Mesodermal cell (in vitro differentiated cells): ENCODE data around the gene MAML3.

ENCODE experiments used
- H3K27ac ChIP-seq: 2 replicates; pipeline ENCODE4 v1.7.0; 2013; ENCODE audit warnings: mild to moderate bottlenecking, low read depth, low read length, moderate library complexity; ENCODE audit not compliant: severe bottlenecking
- H3K36me3 ChIP-seq: 2 replicates; pipeline ENCODE4 v1.7.1; 2013; ENCODE audit warnings: mild to moderate bottlenecking, low read length, moderate library complexity; ENCODE audit not compliant: control insufficient read depth, insufficient read depth
- H3K4me1 ChIP-seq: one replicate; pipeline ENCODE4 v1.7.1; 2013; ENCODE audit warnings: mild to moderate bottlenecking, low read length; ENCODE audit not compliant: insufficient read depth, control insufficient read depth, poor library complexity, severe bottlenecking
- H3K4me3 ChIP-seq: 2 replicates; pipeline ENCODE4 v1.7.0; 2013; ENCODE audit warnings: low read length, control low read depth, mild to moderate bottlenecking; ENCODE audit not compliant: insufficient read depth, poor library complexity, severe bottlenecking; ENCODE audit errors: extremely low read depth
- H3K9me3 ChIP-seq: 2 replicates; pipeline ENCODE4 v1.7.1; 2013; ENCODE audit warnings: mild to moderate bottlenecking, low read length, moderate library complexity; ENCODE audit not compliant: control insufficient read depth
- WGBS, 2 experiments: methylation state at CpG; one replicate each; pipeline ENCODE4 v1.1.5; 2013; ENCODE audit warnings: missing lambda C conversion rate in 2 of 2; ENCODE audit not compliant: insufficient coverage in 2 of 2; 5-methylcytosine and 5-hydroxymethylcytosine counted together

MAML3 gene

DNA sequence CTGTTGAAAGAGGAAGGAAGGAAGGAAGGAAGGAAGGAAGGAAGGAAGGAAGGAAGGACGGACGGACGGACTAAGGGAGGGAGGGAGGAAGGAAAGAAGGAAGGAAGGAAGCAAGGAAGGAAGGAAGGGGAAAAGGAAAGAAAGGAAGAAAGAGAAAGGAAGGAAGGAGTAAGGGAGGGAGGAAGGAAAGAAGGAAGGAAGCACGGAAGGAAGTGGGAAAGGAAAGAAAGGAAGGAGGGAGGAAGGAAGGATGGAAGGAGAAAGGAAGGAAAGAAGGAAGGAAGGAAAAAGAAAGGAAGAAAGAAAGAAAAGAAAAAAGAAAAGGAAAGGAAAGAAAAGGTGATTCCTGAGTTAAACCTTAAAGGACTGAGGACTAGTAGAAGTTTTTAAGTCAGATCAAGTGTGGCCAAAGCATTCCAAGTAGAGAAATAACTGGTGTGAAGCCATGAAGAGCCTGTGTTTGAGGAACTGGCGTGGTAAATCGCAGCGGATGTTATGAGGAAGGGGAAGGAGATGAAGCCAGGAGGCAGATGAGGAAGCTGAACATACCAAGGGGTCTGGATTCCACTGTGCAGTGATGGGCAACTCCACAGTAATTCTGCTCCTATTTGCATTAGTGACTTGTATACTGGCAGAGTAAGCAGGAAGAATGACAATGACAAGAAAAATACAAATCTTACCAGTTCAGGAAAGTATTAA is 324.9 kb downstream of the MAML3 start:
- H3K4me1 ChIP-seq: peaks cover 19% of the 10 kb centered on the region
- WGBS, 2 experiments: 94 to 98% methylated on average over 4 to 7 of the region's 7 CpGs

DNA sequence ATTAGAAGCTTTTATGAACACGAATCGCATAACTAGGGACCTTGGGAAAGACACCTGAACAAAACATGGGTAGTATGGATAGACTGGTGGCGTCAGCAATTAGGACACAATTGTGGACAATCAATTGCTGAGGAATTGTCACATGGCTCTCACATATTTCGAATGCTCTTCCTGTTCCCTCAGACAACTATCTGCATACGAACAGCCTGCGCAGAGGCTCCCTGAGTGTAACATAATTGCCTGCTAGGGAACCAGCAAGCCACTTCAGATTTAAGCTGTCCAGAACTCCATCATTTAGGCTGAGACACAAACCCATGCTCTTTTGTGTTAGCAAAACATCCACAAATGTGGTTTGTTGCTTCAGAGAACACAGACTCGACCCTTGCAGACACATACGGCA is 327.6 kb downstream of the MAML3 start:
- Histone ChIP-seq H3K27ac (no peak overlapping the region), H3K4me1 (peaks cover 25% of the 10 kb centered on the region), H3K36me3 (peaks cover 3% of the 10 kb centered on the region), H3K4me3 (no peak overlapping the region), H3K9me3 (peaks cover under 1% of the 10 kb centered on the region)
- WGBS, 2 experiments: 62 to 74% methylated on average over 3 to 6 of the region's 8 CpGs

More for the DNA sequence above, 324.9 kb downstream of the MAML3 start:
- H3K27ac ChIP-seq: no peak overlapping the region
- H3K9me3 ChIP-seq: no peaks in the 10 kb centered on the region
- H3K4me3 ChIP-seq: no peak overlapping the region
- no peaks in the 10 kb centered on the region for H3K36me3 ChIP-seq

DNA sequence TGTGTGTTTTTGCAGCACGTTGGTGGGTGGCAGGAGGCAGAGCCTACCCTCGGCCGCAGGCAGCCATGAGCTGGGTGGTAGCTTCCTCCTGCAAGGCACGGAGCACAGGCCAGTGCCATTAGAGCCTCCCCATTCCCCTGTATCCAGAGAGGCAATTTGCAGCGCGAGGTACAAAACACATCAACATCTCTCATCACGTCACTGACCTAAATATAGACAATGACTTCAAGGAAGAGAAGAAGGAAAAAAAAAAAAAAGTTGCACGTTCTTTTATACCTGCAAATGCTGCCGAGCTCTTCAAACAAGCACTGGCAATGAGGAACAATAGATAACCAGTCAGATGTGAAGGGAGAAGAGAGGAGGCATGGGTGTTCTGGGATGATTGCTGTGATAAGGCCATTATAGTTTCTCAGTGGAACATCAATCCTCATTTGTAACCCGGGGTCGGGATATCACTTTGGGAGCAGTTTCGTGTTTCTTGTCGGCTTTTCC is 328.4 kb downstream of the MAML3 start:
- peaks cover 25% of the 10 kb centered on the region for H3K4me1 ChIP-seq
- no peak overlapping the region for H3K27ac ChIP-seq
- H3K4me3 ChIP-seq: no peak overlapping the region

DNA sequence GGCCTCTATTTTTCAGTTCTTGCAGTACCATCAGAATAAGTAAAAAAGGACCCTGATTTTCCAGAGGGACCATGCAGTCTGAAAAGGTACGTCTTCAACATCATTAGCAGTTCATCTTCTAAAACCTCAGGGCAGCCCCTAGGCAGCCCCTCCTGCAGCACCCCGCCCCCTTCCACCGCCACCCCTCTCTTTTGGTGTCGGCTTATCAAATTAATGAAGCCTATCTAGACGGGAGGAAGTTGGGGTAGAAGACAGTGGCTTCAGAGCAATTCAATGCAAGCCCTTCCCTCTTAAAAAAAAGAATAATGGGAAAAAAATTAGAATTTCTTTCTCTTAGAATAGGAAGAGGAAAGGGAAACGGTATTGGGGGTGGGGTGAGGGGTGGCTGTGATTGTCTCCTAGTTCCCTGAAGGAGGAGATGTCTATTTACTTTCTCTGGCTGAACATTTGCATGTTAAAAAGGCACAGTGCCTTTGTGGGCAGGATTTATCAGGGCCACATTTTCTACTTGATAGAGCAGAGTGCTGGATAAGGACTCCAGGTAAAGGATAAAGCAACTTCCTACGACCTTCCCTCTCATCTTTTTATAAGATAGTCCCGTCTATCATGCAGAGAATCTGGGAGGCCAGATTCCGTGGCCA is 329.0 kb downstream of the MAML3 start:
- WGBS, 2 experiments: 14 to 16% methylated on average over 2 to 3 of the region's 9 CpGs

More for the DNA sequence above, 328.4 kb downstream of the MAML3 start:
- Histone ChIP-seq H3K36me3 (peaks cover 8% of the 10 kb centered on the region), H3K9me3 (peaks cover 6% of the 10 kb centered on the region)
- WGBS, 2 experiments: 55 to 58% methylated on average over 7 to 8 of the region's 13 CpGs

DNA sequence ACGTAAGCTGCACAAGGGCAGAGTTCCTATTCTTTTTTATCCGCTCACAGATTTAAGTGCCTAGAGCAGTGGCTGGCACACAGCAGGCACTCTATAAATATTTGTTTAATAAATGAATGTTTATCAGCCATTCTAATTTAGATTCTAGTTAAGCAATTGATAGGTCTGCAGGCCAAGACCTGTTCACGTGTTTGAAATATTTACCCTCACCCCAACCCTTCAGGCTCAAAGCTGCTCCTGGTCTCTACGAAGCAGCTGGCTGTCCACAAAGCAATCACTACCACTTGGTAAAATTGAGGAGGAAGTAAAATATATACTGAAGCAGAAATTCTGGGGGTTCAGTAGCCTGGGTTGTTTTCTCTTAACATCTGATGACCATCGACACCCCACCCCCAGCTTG is 330.2 kb downstream of the MAML3 start:
- H3K36me3 ChIP-seq: peaks cover 8% of the 10 kb centered on the region
- H3K4me1 ChIP-seq: peaks cover 25% of the 10 kb centered on the region
- H3K9me3 ChIP-seq: peaks cover 6% of the 10 kb centered on the region
- no peak overlapping the region for H3K27ac ChIP-seq
- H3K4me3 ChIP-seq: no peak overlapping the region
- 100% methylated on average over 1 of the region's 5 CpGs for WGBS, 2 experiments

More for the DNA sequence above, 329.0 kb downstream of the MAML3 start:
- Histone ChIP-seq H3K9me3 (peaks cover 6% of the 10 kb centered on the region), H3K4me3 (no peak overlapping the region), H3K4me1 (peaks cover 25% of the 10 kb centered on the region), H3K36me3 (peaks cover 8% of the 10 kb centered on the region), H3K27ac (no peak overlapping the region)

DNA sequence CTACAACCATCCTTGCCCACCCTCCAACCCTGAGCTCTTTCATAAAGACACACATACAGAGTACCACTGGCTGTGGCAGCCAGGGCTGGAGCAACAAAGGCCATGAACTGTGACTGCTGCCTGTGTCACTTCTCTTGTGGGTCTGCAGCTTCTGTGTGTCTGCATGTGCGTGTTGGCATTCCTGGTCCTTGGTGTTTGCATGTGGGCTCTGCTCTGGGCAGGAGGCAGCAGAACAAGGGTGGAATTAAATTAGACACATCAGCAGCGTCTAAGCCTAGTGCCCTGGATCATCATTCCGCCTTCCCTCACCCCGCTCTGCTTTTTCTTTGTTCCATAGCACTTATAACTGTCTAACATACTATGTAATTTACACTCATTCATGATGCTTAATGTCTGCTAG is 330.6 kb downstream of the MAML3 start:
- Histone ChIP-seq H3K36me3 (peaks cover 8% of the 10 kb centered on the region), H3K27ac (no peak overlapping the region), H3K4me3 (no peak overlapping the region), H3K9me3 (peaks cover 6% of the 10 kb centered on the region), H3K4me1 (peaks cover 25% of the 10 kb centered on the region)
- 87 to 90% methylated on average over 4 of the region's 4 CpGs for WGBS, 2 experiments

DNA sequence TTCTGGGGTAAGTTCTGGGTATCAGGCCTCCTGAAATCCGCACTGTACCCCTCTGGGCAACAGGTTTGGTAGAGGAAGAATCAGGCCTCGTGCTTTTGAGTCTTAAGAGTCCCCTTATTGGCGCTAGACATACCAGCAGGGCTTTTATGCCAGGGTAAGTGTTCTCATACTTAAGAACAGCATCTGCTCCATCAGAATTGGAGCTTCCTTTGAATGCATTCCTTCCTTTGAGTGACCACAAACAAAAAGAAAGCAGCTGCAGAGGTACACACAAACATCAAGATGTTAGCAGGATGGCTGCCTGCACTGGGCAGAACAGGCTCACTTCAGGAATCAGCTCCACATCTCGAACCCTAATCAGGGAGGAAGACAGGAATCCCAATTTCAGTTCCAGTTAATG is 331.6 kb downstream of the MAML3 start:
- Histone ChIP-seq H3K4me3 (no peak overlapping the region), H3K4me1 (peaks cover 31% of the 10 kb centered on the region), H3K27ac (no peak overlapping the region), H3K36me3 (peaks cover 8% of the 10 kb centered on the region), H3K9me3 (peaks cover 6% of the 10 kb centered on the region)
- 92 to 93% methylated on average over 4 of the region's 4 CpGs for WGBS, 2 experiments

DNA sequence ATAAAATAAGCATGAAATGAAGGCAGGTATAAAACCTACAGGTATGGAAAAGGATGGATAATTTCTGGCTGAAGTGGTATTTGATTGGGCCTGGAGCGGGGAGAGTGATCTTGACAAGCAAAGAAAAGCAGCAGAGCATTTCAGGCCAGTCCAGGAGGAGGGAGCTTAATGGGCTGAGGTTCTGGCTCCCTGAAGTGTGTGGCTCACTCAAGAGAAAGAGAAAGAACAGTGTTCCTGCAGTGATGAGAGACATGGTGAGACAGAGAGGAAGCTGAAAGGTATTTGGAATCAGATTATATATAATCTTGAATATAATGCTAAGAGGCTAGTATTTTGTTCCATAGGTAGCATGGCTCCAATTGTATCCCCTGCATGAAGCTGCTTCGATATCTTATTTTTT is 334.9 kb downstream of the MAML3 start:
- peaks cover 41% of the 10 kb centered on the region for H3K4me1 ChIP-seq
- WGBS, 2 experiments: 89 to 100% methylated on average over 1 to 2 of the region's 2 CpGs

DNA sequence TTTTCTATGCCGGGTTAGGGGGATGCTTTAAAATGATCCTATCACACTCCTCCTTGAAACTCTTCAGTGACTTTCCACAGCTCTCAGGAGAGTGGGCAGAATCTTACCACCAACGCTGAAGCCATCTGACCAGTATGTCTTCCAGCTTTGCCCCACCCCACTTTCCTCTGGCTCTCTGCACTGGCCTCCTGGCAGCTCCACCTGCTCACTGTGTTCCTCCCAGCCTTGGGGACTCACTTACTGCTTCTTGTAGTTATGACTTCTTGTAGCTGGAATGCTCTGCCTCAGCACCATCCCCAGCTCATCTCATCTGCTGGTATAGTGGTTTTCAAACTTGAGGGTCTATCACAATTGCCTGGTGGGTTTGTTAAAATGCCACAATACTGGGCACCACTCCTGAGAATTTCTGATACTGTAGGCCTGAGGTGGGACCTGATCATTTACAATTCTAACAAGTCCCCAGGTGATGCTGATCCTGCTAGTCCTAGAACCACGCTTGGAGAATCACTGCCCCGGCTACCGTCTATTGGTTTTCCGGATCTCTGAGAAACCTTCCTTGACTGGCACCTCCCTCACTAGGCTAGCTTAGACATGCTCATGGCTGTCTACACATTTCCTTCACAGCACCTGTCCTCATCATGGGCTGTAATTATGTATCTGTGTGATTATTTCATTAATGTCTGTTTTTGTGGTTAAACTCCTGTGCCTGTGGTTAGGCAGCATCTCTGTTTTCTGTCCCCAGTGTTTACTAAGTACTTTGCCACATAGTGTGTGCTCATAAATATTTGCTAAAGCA is 336.1 kb downstream of the MAML3 start:
- peak overlapping the region; percentile 99 for H3K27ac ChIP-seq
- no peak overlapping the region for H3K4me3 ChIP-seq
- WGBS, 2 experiments: 87 to 100% methylated on average over 1 to 6 of the region's 6 CpGs
- H3K4me1 ChIP-seq: peaks cover 42% of the 10 kb centered on the region
- peaks cover 6% of the 10 kb centered on the region for H3K9me3 ChIP-seq
- H3K36me3 ChIP-seq: peaks cover 8% of the 10 kb centered on the region

More for the DNA sequence above, 334.9 kb downstream of the MAML3 start:
- H3K4me3 ChIP-seq: no peak overlapping the region
- H3K36me3 ChIP-seq: peaks cover 8% of the 10 kb centered on the region
- no peak overlapping the region for H3K27ac ChIP-seq
- peaks cover 6% of the 10 kb centered on the region for H3K9me3 ChIP-seq

DNA sequence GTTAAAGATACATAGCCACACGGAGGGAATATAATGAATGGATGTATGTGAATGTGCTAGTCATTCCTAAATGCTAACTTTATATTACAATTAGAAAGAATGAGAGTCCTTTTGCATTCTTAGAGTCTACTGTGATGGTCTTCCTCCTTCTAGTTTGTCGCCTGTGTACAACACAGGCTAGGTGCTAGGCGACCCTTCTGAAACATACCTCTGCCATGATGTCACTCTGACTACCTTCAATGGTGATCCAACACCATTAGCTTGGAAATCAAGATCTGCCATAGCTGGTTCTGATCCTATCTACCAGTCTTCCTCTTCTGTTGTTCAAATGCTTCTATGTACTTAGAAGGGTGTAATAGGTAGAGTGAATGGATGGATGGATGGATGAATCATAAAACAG is 337.1 kb downstream of the MAML3 start:
- H3K27ac ChIP-seq: peak overlapping the region; percentile 99
- H3K4me3 ChIP-seq: no peak overlapping the region
- peaks cover 8% of the 10 kb centered on the region for H3K36me3 ChIP-seq
- H3K9me3 ChIP-seq: peaks cover 6% of the 10 kb centered on the region
- WGBS, 2 experiments: 83 to 100% methylated on average over 2 of the region's 3 CpGs
- peaks cover 36% of the 10 kb centered on the region for H3K4me1 ChIP-seq
